ENCODE results near the gene DLG1.

The DLG1 gene

GRCh38 chr3:197312431-197312830 lies 14.0 kb upstream of the DLG1 start:
- no peak for DNase-seq

GRCh38 chr3:197311591-197311990 lies 13.2 kb upstream of the DLG1 start:
- DNase-seq, result no peak

- DNase-seq, result no peak
Measured at GRCh38 chr3:197309528-197310361, 11.3 kb upstream of the DLG1 start.

- no peak for DNase-seq
Measured at GRCh38 chr3:197308591-197308990, 10.2 kb upstream of the DLG1 start.

GRCh38 chr3:197306374-197307086 lies 8.1 kb upstream of the DLG1 start:
- no peak for DNase-seq

GRCh38 chr3:197305854-197306253 lies 7.4 kb upstream of the DLG1 start:
- DNase-seq, result no peak

GRCh38 chr3:197303452-197303851 lies 5.0 kb upstream of the DLG1 start:
- DNase-seq, result no peak

GRCh38 chr3:197302696-197303341 lies 4.4 kb upstream of the DLG1 start:
- DNase-seq, result no peak

- no peak for DNase-seq
Measured at GRCh38 chr3:197302033-197302432, 3.6 kb upstream of the DLG1 start.

- no peak for DNase-seq
Measured at GRCh38 chr3:197300361-197300760, 1.9 kb upstream of the DLG1 start.

- DNase-seq, result no peak
Measured at GRCh38 chr3:197298945-197299854, 788 bp upstream of the DLG1 start.

GRCh38 chr3:197297476-197298340 lies 704 bp downstream of the DLG1 start:
- DNase-seq, result peak; percentile 84

- no peak for DNase-seq
Measured at GRCh38 chr3:197297002-197297401, 1.4 kb downstream of the DLG1 start.

- DNase-seq, result no peak
Measured at GRCh38 chr3:197296545-197296944, 1.9 kb downstream of the DLG1 start.

GRCh38 chr3:197295871-197296270 lies 2.5 kb downstream of the DLG1 start:
- no peak for DNase-seq

- no peak for DNase-seq
Measured at GRCh38 chr3:197293605-197294237, 4.7 kb downstream of the DLG1 start.

GRCh38 chr3:197292648-197293047 lies 5.8 kb downstream of the DLG1 start:
- no peak for DNase-seq

GRCh38 chr3:197292083-197292646 lies 6.2 kb downstream of the DLG1 start:
- no peak for DNase-seq

GRCh38 chr3:197289726-197290125 lies 8.7 kb downstream of the DLG1 start:
- no peak for DNase-seq

- DNase-seq, result no peak
Measured at GRCh38 chr3:197286678-197287077, 11.7 kb downstream of the DLG1 start.

GRCh38 chr3:197285557-197285956 lies 12.9 kb downstream of the DLG1 start:
- DNase-seq, result no peak

All from NCI-H1092 (cell line).